Stimulated activated CD8-positive, alpha-beta memory T cell treated with anti-CD3 and anti-CD28 coated beads, Interleukin-15, amount 100 ng/mL, for 48 hours (primary cell): ENCODE data around the gene MX1.

Experiments
- DNase-seq, 2 donors: peaks; one replicate each; pipeline ENCODE4 v3.0.0-alpha.2; 2020; ENCODE audit warnings: low read depth in 2 of 2

The MX1 gene

DNA sequence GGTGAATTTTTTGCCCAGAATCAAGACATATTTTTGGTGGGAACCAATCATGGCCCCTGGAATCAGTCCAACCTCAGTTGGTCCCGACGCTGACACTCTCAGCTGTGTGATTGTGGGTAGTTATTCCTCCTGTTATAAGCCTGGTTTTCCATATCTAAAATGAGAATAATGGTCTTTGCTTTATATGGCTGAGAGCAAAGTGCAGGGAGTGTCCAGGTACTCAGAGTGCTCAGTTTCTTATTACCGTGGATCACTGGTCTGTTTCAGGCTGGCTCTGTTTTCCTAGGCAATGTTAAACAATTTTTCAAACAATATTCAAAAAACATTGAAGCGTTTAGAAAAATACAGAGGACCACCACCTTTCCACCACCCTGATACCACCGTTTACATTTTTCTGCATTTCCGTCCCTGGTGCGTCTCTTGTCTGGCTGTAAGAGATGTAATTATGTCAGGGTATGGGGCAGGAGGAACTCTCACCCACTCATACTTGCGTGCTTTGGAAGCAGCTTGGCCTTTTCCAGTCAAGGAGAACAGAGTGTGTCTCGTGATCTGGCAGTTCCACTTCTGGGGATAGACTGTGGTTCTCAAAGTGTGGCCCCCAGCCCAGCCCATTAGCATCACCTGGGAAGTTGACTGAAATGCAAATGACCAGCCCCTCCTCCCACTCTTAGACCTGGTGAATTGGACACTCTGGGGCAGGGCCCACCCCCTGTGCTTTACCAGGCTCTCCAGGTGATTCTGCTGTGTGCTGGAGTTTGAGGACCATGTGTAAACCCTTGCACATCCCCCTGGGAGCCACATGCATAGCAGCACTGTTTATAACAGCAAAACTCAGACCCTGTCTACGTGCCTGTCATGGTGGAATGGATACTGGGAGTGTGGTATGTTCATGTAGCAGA is 6.8 kb downstream of the MX1 start:
- DNase-seq = no peak

GRCh38 chr21:41433566-41433965 is 7.5 kb downstream of the MX1 start:
- no peak for DNase-seq

DNA sequence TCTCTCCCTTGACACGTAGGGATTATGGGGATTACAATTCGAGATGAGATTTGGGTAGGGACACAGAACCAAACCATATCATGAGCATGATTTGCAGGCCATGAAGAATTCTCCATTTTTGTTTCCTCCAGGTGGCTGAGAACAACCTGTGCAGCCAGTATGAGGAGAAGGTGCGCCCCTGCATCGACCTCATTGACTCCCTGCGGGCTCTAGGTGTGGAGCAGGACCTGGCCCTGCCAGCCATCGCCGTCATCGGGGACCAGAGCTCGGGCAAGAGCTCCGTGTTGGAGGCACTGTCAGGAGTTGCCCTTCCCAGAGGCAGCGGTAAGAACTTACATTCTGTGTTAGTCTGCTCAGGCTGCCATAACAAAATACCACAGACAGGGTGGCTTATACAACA is 9.7 kb downstream of the MX1 start:
- no peak for DNase-seq

DNA sequence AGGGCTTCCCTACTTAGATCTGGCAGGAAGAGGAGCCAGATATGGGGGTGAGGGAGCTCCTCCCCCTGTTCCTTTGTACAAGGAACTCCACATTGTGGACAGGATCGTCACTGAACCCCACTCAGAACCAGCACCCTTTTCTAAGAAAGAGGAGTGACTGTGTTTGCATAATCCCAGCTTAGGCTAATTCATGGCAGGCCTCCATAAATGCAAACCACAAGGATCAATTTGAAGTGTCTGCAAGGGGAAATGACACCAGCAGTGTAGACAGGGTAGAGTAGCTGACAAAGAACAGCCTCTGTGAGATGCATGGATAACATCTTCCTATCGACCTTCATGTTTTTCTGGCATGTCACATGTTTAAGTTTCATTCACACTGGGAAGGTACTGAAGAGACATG is 11.7 kb downstream of the MX1 start:
- no peak for DNase-seq

- no peak for DNase-seq
Measured at GRCh38 chr21:41438425-41439113, 12.5 kb downstream of the MX1 start.

DNA sequence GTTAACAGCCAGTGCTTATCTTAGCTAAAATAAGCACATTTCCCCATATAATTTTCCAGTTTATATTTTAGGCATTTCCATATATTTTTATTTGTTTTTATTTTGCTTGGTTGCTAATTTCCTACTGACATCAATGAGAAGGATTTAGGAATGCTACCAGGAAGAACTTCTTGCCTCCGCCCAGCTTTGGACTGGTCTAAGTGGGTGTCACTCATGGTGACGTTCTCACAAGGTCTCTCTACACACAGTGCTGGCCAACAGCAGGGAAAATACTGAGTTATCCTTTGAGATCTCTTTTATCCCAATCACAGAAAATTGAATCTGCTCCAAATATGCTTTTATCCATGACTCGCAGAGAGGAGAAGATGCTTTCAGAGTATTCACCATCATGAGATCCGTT is 13.2 kb downstream of the MX1 start:
- no peak for DNase-seq

GRCh38 chr21:41441546-41441945 is 15.5 kb downstream of the MX1 start:
- DNase-seq = no peak

- DNase-seq = no peak
Measured at GRCh38 chr21:41442481-41443186, 16.6 kb downstream of the MX1 start.

GRCh38 chr21:41443562-41443961 is 17.5 kb downstream of the MX1 start:
- no peak for DNase-seq

DNA sequence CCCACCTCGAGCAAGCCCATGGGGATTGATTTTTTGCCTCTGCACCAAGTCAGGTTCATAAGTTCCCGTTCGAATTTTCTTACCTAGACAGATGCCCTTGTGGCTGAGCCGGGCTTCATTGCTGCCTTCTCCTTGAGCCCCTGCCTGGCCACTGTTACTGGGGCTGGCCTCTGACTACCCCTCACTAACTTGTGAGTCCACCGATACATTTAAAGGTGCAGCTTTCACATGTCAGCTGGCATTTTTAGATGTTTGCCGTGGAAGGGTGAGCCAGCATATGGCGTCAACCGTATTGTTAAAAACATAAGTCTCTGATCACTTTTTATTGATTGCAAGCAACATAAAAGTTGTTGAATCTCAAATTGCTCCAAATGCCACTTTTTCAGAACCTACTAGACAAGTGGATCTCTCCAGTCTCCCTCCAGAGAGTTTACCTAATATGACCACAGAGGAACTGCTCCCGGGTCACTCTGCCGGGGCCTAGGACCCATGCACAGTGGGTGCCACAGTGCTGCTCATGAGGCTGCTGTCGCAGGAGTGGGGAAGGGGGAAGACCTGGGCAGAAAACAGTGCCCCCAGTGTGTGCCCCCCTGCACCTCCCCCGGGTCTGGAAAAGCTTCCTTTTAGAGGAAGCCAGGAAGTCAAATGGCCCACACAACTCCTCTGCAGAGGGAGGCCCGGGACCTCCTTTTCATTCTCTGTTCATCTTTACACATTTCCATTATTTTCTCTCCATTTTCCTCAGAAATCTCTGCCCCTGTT is 18.8 kb downstream of the MX1 start:
- DNase-seq = no peak

GRCh38 chr21:41445465-41445862 is 19.4 kb downstream of the MX1 start:
- DNase-seq = no peak

DNA sequence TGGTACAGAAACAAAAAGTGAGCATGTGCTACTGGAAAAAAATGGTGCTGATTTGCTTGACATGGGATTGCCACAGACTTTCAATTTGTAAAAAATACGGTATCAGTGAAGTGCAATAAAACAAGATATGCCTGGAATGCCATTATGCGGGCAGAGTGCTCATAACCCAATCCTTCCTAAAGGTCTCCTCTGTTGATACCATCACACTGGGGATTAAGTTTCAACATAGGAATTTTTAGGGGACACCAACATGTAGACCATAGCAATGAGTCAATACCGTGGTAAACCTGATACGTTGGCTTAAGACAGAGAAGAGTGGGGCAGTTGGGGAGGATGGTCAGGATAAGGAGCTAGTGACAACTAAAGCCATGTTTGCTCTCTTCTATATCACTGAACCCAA is 20.5 kb downstream of the MX1 start:
- DNase-seq = no peak

GRCh38 chr21:41447356-41447755 is 21.3 kb downstream of the MX1 start:
- no peak for DNase-seq

DNA sequence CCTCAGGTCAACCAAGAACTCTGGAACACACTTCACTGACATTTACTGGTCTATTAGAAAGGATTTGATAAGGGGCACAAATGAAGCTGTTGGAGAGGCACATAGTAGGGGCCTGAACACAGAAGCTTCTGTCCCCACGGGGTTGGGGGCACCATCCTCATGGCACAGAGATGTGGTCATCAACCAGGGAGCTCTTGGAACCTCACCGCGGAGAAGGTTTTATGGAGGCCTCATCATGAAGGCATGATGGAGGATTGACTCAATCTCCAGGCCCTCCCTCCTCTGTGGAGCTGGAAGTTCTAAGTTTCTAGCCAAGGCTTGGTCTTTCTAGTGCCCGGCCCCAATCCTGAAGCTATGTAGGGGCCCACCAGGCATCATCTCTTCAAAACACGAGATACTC is 23.6 kb downstream of the MX1 start:
- no peak for DNase-seq

GRCh38 chr21:41451753-41452676 is 26.0 kb downstream of the MX1 start:
- no peak for DNase-seq

GRCh38 chr21:41453198-41453597 is 27.2 kb downstream of the MX1 start:
- DNase-seq = no peak

GRCh38 chr21:41453761-41454160 is 27.7 kb downstream of the MX1 start:
- DNase-seq = no peak

- no peak for DNase-seq
Measured at GRCh38 chr21:41458121-41458520, 32.1 kb downstream of the MX1 start.

DNA sequence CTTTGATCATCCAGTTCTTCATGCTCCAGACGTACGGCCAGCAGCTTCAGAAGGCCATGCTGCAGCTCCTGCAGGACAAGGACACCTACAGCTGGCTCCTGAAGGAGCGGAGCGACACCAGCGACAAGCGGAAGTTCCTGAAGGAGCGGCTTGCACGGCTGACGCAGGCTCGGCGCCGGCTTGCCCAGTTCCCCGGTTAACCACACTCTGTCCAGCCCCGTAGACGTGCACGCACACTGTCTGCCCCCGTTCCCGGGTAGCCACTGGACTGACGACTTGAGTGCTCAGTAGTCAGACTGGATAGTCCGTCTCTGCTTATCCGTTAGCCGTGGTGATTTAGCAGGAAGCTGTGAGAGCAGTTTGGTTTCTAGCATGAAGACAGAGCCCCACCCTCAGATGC is 32.5 kb downstream of the MX1 start:
- DNase-seq = no peak

DNA sequence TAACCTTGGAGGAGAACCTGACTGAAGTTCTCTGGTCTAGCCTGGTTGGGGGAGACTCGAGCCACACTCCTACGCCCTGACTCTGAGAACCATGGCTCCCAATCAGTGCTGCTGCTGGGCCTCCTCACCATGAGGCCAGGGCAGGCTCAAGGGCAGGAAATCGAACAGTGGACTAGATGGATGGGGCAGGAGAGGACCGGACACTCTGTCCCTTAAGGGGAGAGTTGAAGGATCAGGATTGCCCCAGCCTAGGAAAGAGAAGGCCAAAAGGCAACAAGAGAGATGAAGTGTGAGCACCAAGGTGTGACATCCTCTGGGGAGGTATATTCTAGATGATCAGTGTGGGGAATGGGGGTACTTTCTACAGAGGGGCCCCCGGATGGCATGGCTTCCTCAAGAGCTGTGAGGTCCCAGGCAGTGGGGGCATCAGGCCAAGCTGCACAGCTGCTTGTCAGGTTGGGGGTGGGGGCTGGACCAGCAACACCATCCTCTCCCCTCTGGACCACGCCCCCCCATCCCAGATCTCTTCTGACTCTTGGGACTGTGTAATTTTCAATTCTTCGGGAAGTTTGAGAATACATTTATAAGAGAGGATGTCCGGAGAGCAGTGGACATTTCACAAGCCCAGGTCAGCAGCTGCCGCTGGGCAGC is 34.0 kb downstream of the MX1 start:
- DNase-seq = no peak
